OCI-LY7 (cell line): ENCODE data around the gene UBE3C.

ENCODE experiments used
- CTCF ChIP-seq: fragments of 200-600 bp; sonication (generic); conservative IDR thresholded peaks from 2 replicates; pipeline ENCODE4 v1.5.1; 2014; ENCODE audit warnings: mild to moderate bottlenecking, antibody characterized with exemption, low read length, moderate library complexity, mixed read lengths
- EZH2phosphoT487 ChIP-seq: fragments of 200-600 bp; sonication (generic); IDR thresholded peaks from 2 replicates; pipeline ENCODE4 v1.6.1; 2018; ENCODE audit warnings: low read depth, borderline replicate concordance, mild to moderate bottlenecking, mixed run types, antibody characterized with exemption, low read length, moderate library complexity, mixed read lengths

DNA sequence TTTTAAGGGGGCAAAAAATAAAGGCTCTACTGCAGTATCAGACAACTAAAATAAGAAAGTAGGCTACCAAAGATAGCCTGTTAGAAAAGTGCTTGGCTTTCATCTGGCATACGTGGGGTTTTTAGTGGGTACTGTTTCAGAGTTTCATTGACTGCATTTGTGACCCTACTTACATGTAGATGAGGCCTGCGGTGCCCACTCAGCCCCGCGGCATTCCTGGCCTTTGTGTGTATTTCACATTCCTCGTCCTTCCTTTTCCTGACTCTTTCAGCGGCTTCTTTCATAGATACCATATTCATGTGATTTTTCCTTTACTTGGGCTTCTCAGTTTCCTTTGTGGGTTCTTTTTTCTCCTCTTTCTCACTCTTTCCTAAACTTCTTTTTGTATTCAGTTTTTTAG is 50.7 kb downstream of the UBE3C start:
- TF ChIP-seq CTCF: no peak
- TF ChIP-seq EZH2phosphoT487: no peak
